OCI-LY7 (cell line): Measurements from ENCODE around the gene PGP.

Experiments used
- CTCF ChIP-seq: fragments of 200-600 bp; sonication (generic); conservative IDR thresholded peaks from 2 replicates; pipeline ENCODE4 v1.5.1; 2014; ENCODE audit warnings: mild to moderate bottlenecking, antibody characterized with exemption, low read length, moderate library complexity, mixed read lengths
- EZH2phosphoT487 ChIP-seq: fragments of 200-600 bp; sonication (generic); IDR thresholded peaks from 2 replicates; pipeline ENCODE4 v1.6.1; 2018; ENCODE audit warnings: low read depth, borderline replicate concordance, mild to moderate bottlenecking, mixed run types, antibody characterized with exemption, low read length, moderate library complexity, mixed read lengths

GRCh38 chr16:2179107-2179501, 35.5 kb downstream of the PGP start:
- TF ChIP-seq CTCF (no peak), EZH2phosphoT487 (no peak)
